NT2/D1 (cell line): ENCODE measurements around the gene ERLIN1.

ENCODE experiments used
- YY1 ChIP-seq: IDR thresholded peaks from 2 replicates; pipeline ENCODE4 v1.6.1; 2011; ENCODE audit not compliant: insufficient read length, insufficient read depth
- ZNF274 ChIP-seq: IDR thresholded peaks from 2 replicates; pipeline ENCODE4 v1.6.1; 2011; ENCODE audit warnings: mild to moderate bottlenecking, low read depth, low read length

GRCh38 chr10:100128951-100129350 lies 56.9 kb downstream of the ERLIN1 start:
- TF ChIP-seq ZNF274 (no peak), YY1 (no peak)
